ENCODE results near the gene TUBE1.

DNA sequence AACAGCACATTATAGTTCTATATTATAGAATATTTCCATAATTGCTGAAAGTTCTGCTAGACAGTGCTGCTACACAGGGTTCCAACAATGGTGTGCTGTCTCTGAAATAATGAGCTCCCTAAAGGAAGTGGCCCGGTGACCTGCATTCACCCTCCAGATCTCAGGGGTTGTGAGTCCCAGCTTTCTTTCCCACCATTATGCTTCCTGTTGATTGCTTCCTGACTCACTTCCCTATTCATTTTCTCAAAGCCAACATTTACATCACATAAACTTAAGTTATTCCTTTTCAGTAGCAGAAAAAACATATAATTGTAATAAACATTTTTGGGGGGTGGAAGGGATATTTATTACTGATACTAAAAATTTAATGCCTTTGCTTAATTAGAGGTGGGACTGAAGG is 46.3 kb downstream of the TUBE1 start:
- TF ChIP-seq, protein P1, sequence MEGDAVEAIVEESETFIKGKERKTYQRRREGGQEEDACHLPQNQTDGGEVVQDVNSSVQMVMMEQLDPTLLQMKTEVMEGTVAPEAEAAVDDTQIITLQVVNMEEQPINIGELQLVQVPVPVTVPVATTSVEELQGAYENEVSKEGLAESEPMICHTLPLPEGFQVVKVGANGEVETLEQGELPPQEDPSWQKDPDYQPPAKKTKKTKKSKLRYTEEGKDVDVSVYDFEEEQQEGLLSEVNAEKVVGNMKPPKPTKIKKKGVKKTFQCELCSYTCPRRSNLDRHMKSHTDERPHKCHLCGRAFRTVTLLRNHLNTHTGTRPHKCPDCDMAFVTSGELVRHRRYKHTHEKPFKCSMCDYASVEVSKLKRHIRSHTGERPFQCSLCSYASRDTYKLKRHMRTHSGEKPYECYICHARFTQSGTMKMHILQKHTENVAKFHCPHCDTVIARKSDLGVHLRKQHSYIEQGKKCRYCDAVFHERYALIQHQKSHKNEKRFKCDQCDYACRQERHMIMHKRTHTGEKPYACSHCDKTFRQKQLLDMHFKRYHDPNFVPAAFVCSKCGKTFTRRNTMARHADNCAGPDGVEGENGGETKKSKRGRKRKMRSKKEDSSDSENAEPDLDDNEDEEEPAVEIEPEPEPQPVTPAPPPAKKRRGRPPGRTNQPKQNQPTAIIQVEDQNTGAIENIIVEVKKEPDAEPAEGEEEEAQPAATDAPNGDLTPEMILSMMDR (IDR thresholded peaks at IDR 0.05; ENCODE audit: low read length) = no peak
- no peak for TF ChIP-seq EZH2 (optimal IDR thresholded peaks at IDR 0.05; ENCODE audit: low read depth, low read length)
